ENCODE measurements around the gene OR13G1.
"Not testable (repeated sequence)": the region's sequence is repeated elsewhere in the genome, so short reads cannot be mapped to it uniquely, and the experiment has no call there.

The OR13G1 gene, protein sequence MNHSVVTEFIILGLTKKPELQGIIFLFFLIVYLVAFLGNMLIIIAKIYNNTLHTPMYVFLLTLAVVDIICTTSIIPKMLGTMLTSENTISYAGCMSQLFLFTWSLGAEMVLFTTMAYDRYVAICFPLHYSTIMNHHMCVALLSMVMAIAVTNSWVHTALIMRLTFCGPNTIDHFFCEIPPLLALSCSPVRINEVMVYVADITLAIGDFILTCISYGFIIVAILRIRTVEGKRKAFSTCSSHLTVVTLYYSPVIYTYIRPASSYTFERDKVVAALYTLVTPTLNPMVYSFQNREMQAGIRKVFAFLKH

DNA sequence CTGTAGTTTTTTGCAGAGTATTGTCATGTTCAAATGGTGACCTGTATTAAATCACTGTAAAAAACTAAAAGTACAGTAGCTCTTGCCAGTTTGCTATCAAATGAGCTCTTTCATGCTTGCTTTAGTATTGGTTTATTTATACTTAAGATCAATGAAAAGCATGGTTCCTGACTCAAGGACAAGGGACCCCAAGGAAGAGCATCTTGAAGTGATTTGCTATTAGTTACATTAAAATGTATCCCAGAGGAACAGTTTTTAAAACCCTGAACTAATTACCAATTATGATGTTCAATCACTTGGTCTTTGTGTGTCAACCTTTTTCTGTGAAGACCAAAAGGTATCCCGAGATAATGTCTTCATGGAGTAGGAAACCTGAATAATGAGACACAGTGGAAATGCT, at the start of gene OR13G1:
TSS of gene OR13G1 (minus strand) at position 101 of the 400 bp plus-strand sequence. CDS start 6,698 bp downstream, outside the sequence.
- no peak for DNase-seq (ENCODE audit: low read depth in 2 of 2)

DNA sequence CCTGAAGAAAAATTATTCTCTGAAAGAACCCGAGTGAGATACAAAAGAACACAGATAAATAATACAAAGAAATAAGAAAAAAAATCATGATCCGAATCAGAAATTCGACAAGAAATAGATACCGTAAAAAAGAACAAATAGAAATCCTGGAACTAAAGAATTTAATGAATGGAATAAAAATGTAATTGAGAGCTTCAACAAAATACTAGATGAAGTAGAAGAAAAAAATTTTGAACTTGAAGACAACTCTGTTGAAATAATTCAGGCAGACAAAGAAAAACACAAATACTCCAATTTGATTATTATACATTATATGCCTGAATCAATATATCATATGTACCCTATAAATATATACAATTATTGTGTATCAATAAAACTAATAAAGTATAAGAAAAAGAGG, 41.7 kb upstream of the OR13G1 start:
- no peak for DNase-seq (ENCODE audit: low read depth in 2 of 2)

DNA sequence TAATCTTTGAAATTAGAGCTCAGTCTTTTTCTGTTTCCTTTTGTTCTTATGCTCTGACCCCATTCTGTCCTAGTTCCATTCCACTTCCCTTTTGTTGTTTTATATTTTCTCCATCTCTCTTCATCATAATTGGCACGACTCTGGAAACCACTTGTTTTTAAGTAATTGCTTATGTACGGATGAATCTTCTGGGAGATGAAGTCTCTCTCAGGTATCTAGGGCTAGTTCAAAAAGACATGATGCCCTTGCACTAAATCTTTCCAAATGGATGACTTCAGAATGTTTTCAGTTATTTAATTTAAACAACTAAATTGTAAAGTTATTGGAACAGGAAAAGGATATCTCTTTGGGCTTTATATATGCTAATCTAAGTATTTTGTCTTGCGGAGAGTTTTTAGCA, 37.0 kb upstream of the OR13G1 start, which contains the start of gene OR6F1:
TSS of gene OR6F1 (minus strand) at position 101 of the 400 bp plus-strand sequence. CDS start 3,891 bp downstream, outside the sequence.
- no peak for DNase-seq (ENCODE audit: low read depth in 2 of 2)

DNA sequence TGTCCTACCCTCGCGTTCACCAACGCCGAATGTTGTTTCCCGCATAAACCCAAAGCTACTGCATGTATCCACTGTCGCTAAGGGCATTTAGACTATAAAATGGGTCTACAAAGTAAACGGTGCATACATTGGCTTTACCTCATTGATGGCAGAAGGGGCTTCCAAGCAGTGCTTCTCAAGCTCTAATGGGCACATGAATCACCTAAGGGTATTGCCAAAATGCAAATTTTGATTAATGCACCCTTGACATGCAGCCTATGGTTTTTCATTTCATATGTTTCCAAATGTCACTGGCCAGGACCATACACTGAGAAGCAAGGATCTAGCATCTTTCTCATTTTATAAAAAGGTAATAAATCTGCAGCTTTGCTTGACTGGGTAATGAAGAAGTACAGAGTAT, 34.2 kb upstream of the OR13G1 start:
- no peak for DNase-seq (ENCODE audit: low read depth in 2 of 2)

DNA sequence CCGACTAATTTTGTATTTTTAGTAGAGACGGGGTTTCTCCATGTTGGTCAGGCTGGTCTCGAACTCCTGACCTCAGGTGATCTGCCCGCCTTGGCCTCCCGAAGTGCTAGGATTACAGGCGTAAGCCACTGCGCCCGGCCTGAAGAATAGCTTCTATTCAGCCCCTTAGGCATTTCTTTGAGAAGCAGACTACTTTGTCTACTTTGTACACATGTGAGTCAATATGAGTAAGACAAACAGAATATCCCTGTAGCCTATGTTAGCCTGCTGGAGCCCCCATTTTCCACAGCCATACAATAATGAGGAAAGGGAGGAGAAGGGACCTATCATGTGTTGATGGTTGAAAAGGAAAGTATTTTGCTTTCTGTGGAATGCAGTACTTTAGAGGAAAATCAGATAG, 31.1 kb upstream of the OR13G1 start:
- DNase-seq (ENCODE audit: low read depth in 2 of 2), result not testable (repeated sequence)

DNA sequence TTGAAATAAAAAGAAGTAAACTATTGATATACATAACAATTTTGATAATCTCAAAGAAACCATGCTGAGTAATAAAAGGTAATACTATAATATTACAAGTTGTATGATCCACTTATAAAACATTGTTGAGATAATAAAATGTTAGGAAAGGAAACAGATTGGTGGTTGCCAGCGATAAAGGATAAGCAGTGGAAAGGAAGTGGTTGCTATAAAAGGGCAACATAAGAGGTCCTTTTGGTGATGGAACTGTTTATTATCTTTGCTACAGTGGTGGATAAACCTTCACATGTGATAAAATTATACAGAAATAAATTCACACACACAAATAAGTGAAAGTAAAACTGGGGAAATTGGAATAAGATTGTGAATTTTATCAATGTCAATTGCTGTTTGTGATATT, 21.8 kb upstream of the OR13G1 start:
- DNase-seq (ENCODE audit: low read depth in 2 of 2), result no peak

DNA sequence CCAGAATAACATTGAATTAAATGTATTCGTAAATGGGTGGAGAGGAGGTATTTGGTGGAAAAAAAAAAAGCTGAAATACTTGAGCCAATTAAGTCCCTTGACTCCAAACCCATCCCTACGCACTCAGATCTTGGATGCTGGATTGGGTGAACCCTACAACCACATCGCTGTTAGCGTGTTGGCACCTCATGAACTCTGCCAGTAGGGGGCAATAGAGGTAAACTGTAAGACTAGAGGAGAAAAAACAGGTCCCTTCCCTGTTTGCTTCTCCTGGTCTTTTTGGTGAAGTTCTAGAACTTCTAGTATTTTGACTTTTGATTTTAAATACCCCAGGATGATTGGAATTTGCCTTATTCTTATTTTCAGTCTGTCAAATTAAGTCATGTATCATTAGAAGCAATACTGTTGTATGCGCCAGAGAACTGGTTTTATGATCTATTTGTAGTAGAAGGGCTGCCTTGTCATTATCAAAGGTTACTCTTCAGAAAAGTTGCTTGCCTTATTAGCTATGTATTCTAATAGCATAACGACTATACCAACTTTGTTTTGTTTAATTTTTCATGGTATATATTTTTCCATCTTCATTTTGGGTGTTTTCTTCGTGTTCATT, 1.9 kb upstream of the OR13G1 start:
- peak; percentile 0 to 26 for DNase-seq (ENCODE audit: low read depth in 2 of 2)

DNA sequence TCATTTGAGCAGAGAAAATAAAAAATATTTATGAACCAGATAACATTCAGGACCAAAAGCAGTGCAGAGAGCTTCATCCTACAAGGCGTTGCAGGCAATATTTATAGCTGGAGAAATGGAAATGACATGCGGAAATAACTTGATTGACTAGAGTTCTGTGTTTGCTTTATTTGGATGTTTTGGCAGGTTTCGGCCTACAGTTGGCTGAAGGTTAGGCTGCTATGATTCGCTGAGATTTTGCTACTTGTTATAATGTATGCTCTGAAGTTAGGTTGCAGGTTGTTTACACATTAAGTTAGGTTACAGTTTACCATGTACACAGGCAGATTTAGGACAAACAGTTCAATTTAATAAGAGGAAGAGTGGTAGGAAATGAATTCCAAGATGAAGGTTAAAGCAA, 632 bp upstream of the OR13G1 start:
- no peak for DNase-seq (ENCODE audit: low read depth in 2 of 2)

DNA sequence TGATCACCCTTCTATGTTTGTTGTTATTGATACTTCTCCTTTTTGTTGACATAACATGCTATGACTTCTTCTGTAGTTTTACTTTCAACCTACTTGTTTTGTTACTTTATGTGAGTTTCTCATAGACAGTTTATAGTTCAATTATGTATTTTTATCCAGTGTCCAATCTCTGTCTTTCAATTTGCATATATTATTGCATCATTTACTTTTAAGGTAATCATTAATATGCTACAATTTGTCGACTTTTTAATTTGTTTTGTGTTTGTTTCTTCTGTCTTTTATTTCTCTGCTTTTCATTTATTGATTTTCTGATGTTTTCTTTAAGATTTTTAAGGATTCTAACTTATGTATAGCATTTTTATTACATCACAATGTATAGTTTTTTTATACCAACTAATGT, 10.3 kb downstream of the OR13G1 start:
- DNase-seq (ENCODE audit: low read depth in 2 of 2), result no peak

DNA sequence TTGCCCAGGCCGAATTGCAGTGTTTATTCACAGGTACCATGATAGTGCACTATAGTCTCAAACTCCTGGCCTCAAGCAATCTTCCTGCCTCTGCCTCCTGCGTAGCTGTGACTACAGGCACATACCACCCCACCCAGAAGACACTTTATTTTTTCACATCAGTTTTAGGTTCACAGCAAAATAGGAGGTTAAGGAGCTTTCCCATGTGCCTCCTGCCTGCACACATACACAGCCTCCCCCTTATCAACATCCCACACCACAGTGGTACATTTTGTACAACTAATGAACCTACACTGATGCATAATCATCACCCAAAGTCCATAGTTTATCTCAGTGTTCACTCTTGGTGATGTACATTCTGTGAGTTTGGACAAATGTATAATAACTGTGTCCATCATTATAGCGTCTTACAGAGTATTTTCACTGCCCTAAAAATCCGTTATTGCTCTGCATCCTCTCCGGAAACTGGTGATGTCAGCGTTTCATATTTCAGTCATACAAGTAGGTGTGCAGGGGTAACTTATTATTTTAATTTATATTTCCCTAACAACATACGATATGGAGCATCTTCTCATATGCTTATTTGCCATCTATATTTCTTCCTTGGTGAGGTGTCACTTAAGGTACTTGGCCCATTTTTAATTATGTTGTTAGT, 23.2 kb downstream of the OR13G1 start:
- DNase-seq (ENCODE audit: low read depth in 2 of 2), result no peak

DNA sequence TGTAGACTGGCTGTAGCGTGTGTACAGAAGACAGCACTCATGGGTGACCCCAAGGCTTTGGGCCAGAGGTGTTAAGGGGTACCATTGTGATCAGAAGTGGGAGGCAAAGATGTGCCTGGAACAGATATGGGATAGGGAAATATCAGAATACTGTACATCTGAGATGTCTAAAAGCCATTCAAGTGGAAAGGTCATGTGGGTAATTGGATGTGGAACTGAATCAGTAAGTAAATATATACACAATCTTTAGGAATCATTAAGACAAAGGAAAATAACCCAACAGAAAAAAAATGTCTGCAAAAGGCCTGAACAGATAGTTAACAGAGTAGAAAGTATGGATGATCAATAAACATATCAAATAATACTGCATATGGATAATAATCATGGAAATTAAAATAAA, 26.5 kb downstream of the OR13G1 start:
- no peak for DNase-seq (ENCODE audit: low read depth in 2 of 2)

DNA sequence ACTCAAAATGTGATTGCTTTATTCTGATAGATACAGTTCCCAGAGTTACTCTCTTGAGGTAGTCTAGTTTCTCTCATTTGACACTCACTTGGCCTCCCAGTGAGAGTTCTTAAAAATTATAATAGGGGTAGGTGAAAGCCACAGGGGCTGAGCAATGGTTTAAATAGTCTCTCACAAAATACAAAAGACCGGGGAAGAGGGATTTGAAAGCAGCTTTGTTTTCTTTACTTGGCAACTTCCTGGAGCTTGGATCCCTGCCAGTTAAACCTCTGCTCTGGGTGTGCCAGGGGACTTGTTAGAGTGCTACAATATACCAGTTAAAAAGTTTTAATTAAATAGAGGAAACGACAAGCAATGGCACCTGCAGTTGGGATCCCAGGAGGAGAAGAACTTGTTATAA, 31.7 kb downstream of the OR13G1 start:
- no peak for DNase-seq (ENCODE audit: low read depth in 2 of 2)

DNA sequence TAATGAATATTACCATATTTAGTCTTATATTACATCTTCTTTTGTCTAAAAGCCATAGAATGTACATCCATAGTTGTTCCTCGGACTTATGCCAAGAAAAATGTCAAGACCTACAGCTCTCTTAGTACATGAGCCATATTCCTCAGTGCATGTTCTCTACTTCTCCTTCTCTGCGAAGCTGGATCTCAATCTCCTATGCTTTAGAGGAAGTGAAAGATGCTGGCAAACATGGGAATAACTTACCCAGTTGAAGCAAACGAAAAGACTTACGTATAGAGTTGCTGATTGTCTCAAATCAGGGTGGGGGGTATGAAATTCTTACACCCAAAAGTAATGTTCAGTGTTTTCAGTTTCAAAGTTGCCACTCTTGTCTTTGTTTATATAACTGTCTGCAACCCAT, 32.7 kb downstream of the OR13G1 start:
- DNase-seq (ENCODE audit: low read depth in 2 of 2), result no peak

DNA sequence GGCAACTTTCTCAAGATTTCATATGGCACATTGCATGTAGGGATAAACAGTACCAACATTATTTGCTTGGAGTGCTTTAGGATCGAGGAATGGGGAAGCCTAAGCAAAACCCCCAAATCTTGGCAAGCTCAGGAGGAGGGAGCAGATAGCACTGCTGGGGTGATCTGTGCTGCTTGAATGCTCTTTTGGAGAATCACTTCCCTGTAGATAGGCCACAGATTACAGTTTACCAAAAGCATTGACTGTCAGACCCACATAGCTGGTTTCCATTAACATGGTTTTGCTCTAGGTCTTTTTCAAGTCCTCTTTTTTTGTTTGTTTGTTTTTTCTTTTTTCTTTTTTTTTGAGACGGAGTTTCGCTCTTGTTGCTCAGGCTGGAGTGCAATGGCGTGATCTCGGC, 36.8 kb downstream of the OR13G1 start:
- no peak for DNase-seq (ENCODE audit: low read depth in 2 of 2)

DNA sequence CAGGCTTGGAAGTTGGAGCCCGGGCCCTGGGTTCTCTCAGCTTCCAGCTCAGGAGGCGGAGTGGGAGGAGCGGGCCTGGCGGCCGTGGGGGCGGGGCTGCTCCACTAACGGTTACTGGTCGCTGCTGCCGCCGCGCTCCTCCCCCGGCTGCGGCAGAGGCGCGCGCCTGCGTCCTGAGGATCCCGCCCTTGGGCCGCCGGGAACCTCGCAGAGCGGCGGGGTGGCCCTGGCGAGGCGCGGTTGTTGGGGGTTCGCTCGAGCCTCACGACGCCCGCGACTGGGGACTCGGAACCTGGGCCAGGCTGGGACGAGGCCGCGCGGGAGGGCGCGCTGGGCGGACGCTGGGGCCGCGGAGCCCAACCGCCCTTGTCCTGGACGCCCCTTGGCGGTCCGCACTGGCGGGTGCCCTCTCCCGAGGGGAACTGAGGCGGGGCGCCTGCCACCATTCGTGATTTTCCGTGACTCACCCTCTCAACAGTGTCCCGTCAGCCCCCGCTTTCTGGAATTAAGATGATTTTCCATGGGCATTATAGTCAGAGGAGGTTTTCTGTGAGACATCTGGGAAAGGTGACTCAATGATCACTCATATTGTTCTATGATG, 40.1 kb downstream of the OR13G1 start:
- DNase-seq (ENCODE audit: low read depth in 2 of 2), result peak in 1 of 2 experiments; percentile 34

DNA sequence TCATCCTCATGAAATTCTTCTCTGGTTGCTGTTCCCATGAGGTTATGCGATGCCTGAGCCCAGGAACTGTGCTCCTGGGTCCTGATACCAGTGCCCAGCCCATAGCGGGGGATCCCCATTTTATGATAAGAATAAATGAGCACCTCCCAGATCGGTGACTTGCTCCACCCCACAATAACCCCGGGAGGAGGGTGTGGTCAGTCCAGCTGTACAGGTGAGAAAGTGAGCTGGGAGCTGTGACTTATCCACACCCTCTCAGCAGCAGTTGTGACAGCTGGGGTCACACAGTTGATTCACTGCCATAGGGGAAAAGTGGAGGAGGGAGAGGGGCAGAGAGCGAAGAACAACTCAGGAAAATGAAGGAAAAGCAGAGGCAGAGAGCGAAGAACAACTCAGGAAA, 40.8 kb downstream of the OR13G1 start:
- no peak for DNase-seq (ENCODE audit: low read depth in 2 of 2)

DNA sequence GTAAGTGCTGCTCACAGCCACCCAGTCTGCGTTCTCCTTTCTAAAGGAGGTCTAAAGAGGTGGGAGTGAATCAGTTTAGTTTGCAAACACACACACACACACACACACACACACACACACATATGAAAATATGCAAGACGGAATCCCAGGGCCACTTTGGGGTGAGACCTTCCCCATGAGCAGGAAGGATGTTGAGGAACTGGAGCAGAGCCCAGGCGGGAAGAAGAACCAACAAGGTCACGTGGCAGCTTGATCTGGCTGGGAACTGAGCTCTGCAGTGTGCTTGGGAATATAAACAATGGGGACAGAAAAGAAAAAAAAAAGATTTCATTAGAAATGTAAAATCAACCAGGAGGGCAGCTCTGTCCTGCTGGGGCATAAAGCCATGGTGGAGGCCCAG, 41.5 kb downstream of the OR13G1 start:
- DNase-seq (ENCODE audit: low read depth in 2 of 2), result no peak

DNA sequence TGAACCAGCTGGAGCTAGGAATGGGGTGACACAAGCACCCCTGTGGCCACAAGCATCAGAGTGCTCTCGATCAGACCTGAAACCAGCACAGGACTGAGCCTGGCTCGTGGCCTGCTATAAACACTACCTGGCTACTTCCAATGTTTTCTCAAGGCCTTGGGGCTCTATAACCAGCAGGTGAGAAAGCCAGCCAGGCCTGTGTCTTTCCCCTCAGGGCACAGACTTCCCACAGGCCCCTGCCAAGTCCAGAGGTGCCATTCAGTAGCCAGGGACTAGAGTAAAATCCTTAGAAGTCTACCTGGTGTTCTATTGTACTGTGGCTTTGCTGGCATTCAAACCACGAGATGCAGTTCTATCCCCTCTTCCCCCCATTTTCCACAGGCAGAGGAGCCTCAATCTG, 51.6 kb downstream of the OR13G1 start:
- no peak for DNase-seq (ENCODE audit: low read depth in 2 of 2)
